B cell (primary cell): ENCODE data around the gene TEX28. TPM values are rescaled to one million over a fixed set of nuclear protein-coding genes. Genes with fewer than 3 reads are reported as not detected.
"Not testable (repeated sequence)": the region's sequence is repeated elsewhere in the genome, so short reads cannot be mapped to it uniquely, and the experiment has no call there.

ENCODE experiments used
- ATAC-seq: fragments of 200-7000 bp; cut with Tn5 transposase; one replicate; pipeline ENCODE4 v1.10.0; 2021; ENCODE audit warnings: low read depth, mild to moderate bottlenecking, moderate number of reproducible peaks, moderate library complexity
- CTCF ChIA-PET: fragments of 350-600 bp; sonication (Branson Sonifier 250); formaldehyde crosslinking; loops from one replicate; lab custom pipeline; 2021; ENCODE audit warnings: antibody characterized with exemption, inconsistent platforms; lab: Charles Lee
- POLR2A ChIA-PET: fragments of 350-600 bp; sonication (Branson Sonifier 250); formaldehyde crosslinking; loops from one replicate; lab custom pipeline; 2021; ENCODE audit warnings: antibody characterized with exemption; lab: Charles Lee
- DNase-seq: peaks from one replicate; pipeline ENCODE4 v3.0.0; 2013
- H2AFZ ChIP-seq: 2 replicates; pipeline ENCODE4 v1.6.1; 2012; ENCODE audit warnings: mild to moderate bottlenecking, low read depth, low read length; ENCODE audit not compliant: insufficient read depth, poor library complexity, severe bottlenecking
- H3K27ac ChIP-seq, 2 donors: 1 replicate in 1 of 2; 2 replicates in 1 of 2; pipeline ENCODE4 v1.5.1; 2012 to 2013; ENCODE audit warnings: low read length in 2 of 2, mild to moderate bottlenecking in 2 of 2, moderate library complexity in 1 of 2
- H3K27me3 ChIP-seq, 4 experiments: fragments of 200-600 bp in 1 of 4; sonication (generic) in 1 of 4; replicated peaks in 1 of 4; 1 replicate in 2 of 4; 2 replicates in 2 of 4; pipeline versions ENCODE4 v1.6.1 to v1.7.0; 2013 to 2016; ENCODE audit warnings: low read length in 3 of 4, mild to moderate bottlenecking in 2 of 4, mixed read lengths in 1 of 4, moderate library complexity in 1 of 4; ENCODE audit not compliant: insufficient read depth in 4 of 4, control insufficient read depth in 3 of 4; ENCODE audit errors: control extremely low read depth in 1 of 4
- H3K36me3 ChIP-seq, 2 experiments: replicated peaks in 1 of 2; 1 replicate in 1 of 2; 2 replicates in 1 of 2; pipeline versions ENCODE4 v1.6.1 to v1.7.1; 2013; ENCODE audit warnings: low read length in 1 of 2; ENCODE audit not compliant: insufficient read depth in 2 of 2, control insufficient read depth in 1 of 2; ENCODE audit errors: control extremely low read depth in 1 of 2, extremely low read depth in 1 of 2
- H3K4me1 ChIP-seq, 2 donors: fragments of 200-600 bp in 1 of 2; sonication (generic) in 1 of 2; 1 replicate in 1 of 2; 2 replicates in 1 of 2; pipeline versions ENCODE4 v1.5.1 to v1.6.1; 2013 to 2017; ENCODE audit warnings: low read length in 2 of 2; ENCODE audit not compliant: control insufficient read depth in 2 of 2, insufficient read depth in 2 of 2
- H3K4me2 ChIP-seq: replicated peaks from 2 replicates; pipeline ENCODE3; 2012; ENCODE audit warnings: mild to moderate bottlenecking, low read depth, low read length; ENCODE audit not compliant: poor library complexity, severe bottlenecking
- H3K4me3 ChIP-seq, 5 experiments: fragments of 200-600 bp in 1 of 5; sonication (generic) in 1 of 5; 1 replicate in 3 of 5; 2 replicates in 2 of 5; pipeline versions ENCODE4 v1.5.1 to v1.7.0; 2011 to 2016; ENCODE audit warnings: low read length in 4 of 5, mild to moderate bottlenecking in 4 of 5, low read depth in 2 of 5, control low read depth in 1 of 5, moderate library complexity in 1 of 5; ENCODE audit not compliant: insufficient read depth in 1 of 5; ENCODE audit errors: control extremely low read depth in 1 of 5, extremely low read depth in 1 of 5
- H3K79me2 ChIP-seq: fragments of 200-600 bp; sonication (generic); one replicate; pipeline ENCODE4 v1.6.0; 2016; ENCODE audit warnings: low read length; ENCODE audit not compliant: control insufficient read depth, insufficient read depth
- H3K9ac ChIP-seq: fragments of 200-600 bp; sonication (generic); 2 replicates; pipeline ENCODE4 v1.6.1; 2017; ENCODE audit warnings: mild to moderate bottlenecking, low read length, moderate library complexity
- H3K9me3 ChIP-seq, 3 donors: one replicate each; pipeline versions ENCODE4 v1.6.1 to v1.7.1; 2013; ENCODE audit warnings: low read length in 2 of 3; ENCODE audit not compliant: control insufficient read depth in 2 of 3, insufficient read depth in 1 of 3; ENCODE audit errors: control extremely low read depth in 1 of 3
- H4K20me1 ChIP-seq: 2 replicates; pipeline ENCODE4 v1.6.0; 2012; ENCODE audit warnings: mild to moderate bottlenecking, low read length; ENCODE audit not compliant: insufficient read depth, control insufficient read depth, poor library complexity, severe bottlenecking
- H3K27ac Mint-ChIP-seq: one replicate; pipeline ENCODE4 v1.8.0; 2021; ENCODE audit warnings: mixed read lengths
- H3K27me3 Mint-ChIP-seq: one replicate; pipeline ENCODE4 v1.8.0; 2021; ENCODE audit warnings: mixed read lengths
- H3K4me1 Mint-ChIP-seq: one replicate; pipeline ENCODE4 v1.8.0; 2021; ENCODE audit warnings: mixed read lengths
- H3K4me3 Mint-ChIP-seq: one replicate; pipeline ENCODE4 v1.8.0; 2021; ENCODE audit warnings: mixed read lengths
- H3K9me3 Mint-ChIP-seq: one replicate; pipeline ENCODE4 v1.8.0; 2022; ENCODE audit warnings: mixed read lengths; ENCODE audit not compliant: insufficient read depth
- EZH2 ChIP-seq: IDR thresholded peaks from 2 replicates; pipeline ENCODE4 v1.6.1; 2012; ENCODE audit warnings: borderline replicate concordance, low read depth, mild to moderate bottlenecking, moderate library complexity, low read length; ENCODE audit not compliant: insufficient read depth, poor library complexity, severe bottlenecking
- WGBS: methylation state at CpG from one replicate; pipeline ENCODE4 v1.1.5; 2013; ENCODE audit warnings: missing lambda C conversion rate; ENCODE audit not compliant: insufficient coverage; 5-methylcytosine and 5-hydroxymethylcytosine counted together
- intact Hi-C: fragments of 100-400 bp; cut with micrococcal nuclease; formaldehyde crosslinking; loops from one replicate; pipeline ENCODE4 v1.10.0; 2022
- polyA minus RNA-seq: library from RNA; depleted of rRNA, polyadenylated mRNA; stranded (reverse); fragments of >200 nt; gene quantifications from 2 replicates; pipeline ENCODE4 v1.2.3, GENCODE V29; 2012
- polyA plus RNA-seq: library from polyadenylated mRNA; depleted of rRNA; stranded (reverse); fragments of >200 nt; gene quantifications from 2 replicates; pipeline ENCODE4 v1.2.3, GENCODE V29; 2012
- total RNA-seq, 2 donors: library from RNA; stranded (reverse); fragments of 120-200 nt in 1 of 2; gene quantifications; 1 replicate in 1 of 2; 2 replicates in 1 of 2; pipeline versions ENCODE4 v1.2.3 to v1.2.4, GENCODE V29; 2013 to 2022
- TF ChIP-seq, protein P1 (sequence below): fragments of 200-600 bp; IDR thresholded peaks from one replicate; pipeline ENCODE4 v1.8.0; 2022; ENCODE audit warnings: antibody characterized with exemption, mild to moderate bottlenecking

Gene TEX28, protein sequence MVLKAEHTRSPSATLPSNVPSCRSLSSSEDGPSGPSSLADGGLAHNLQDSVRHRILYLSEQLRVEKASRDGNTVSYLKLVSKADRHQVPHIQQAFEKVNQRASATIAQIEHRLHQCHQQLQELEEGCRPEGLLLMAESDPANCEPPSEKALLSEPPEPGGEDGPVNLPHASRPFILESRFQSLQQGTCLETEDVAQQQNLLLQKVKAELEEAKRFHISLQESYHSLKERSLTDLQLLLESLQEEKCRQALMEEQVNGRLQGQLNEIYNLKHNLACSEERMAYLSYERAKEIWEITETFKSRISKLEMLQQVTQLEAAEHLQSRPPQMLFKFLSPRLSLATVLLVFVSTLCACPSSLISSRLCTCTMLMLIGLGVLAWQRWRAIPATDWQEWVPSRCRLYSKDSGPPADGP
- total RNA-seq (not detected in 2 replicates), polyA plus RNA-seq (not detected in 2 replicates), polyA minus RNA-seq (not detected in 2 replicates)
- total RNA-seq (2013) = not detected

DNA sequence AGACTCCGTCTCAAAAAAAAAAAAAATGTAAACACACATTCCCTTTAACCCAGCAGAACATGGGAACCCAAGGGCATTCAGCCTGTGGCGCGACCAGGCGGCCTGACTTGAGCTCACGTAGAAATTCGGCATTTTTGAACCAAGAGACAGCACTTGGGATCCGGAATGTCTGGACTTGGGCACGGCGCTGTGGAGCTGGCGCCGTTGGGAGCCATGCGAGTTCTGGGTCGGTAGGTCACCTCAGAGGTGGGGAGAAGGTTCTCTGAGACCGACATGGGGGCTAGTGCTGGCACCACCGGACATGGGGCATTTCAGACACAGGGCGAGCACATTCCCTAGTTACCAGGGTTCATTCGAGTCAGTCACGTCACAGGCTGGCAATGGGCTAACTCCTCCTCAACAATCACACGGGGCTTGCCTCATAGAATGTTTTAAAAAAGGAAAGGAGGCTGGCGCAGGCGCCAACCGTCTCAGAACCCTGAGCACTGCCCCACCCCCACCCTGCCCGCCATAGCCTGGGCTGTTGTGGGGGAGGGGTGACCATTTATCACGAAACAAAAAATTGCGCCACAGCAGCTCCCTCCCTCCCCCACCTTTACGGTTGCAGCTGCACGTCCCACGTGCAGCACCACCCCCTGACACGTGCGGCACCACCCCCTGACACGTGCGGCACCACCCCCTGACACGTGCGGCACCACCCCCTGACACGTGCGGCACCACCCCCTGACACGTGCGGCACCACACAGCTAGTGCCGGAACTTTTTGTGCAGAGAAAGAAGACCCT is at the start of gene TEX28:
Gene TEX28, minus strand, starts transcription at position 334 of the 784 bp plus-strand sequence. CDS start 3,007 bp downstream, outside the sequence.
- H3K4me1 Mint-ChIP-seq = peaks cover 17% of the 10 kb centered on the region
- POLR2A ChIA-PET = no interaction called here
- 100% methylated on average over 5 of the region's 39 CpGs for WGBS

DNA sequence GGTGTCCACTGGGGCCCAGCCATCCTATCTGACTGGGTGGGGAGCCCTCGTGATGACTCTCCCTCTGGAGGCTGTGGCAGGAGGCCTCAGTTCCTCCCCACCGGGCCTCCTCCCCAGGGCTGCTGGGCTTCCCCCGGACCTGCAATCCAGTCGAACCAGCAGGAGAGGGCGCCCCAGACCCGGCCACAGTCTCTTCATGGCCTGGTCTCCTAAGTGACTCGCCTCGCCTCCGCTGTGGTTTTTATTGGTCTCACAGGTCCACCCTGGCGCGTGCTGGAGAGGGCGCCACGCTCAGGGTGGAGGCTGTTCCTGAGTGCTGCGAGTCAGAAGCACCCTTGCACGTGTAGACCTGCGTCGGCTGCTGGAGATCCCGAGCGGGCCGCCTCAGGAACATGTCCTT is 48.7 kb upstream of the TEX28 start:
- peaks cover 6 to 14% of the 10 kb centered on the region in 2 donors for H3K4me1 ChIP-seq
- H3K36me3 ChIP-seq, DNase-seq, H2AFZ ChIP-seq, H3K9me3 Mint-ChIP-seq, H3K4me2 ChIP-seq, H3K27ac Mint-ChIP-seq, POLR2A ChIA-PET, H3K4me3 Mint-ChIP-seq, H3K4me3 ChIP-seq, H3K9ac ChIP-seq, H3K79me2 ChIP-seq, H3K9me3 ChIP-seq, intact Hi-C loops, H3K27me3 ChIP-seq, H3K27me3 Mint-ChIP-seq, H3K27ac ChIP-seq, H4K20me1 ChIP-seq, CTCF ChIA-PET: not testable (repeated sequence)
- no CpG with 5 or more reads among the region's 20 CpGs for WGBS
- peak; percentile 15 for ATAC-seq
- peaks cover 11% of the 10 kb centered on the region for H3K4me1 Mint-ChIP-seq

More for the DNA sequence above, at the start of gene TEX28:
- Mint-ChIP-seq H3K27me3 (no peaks in the 10 kb centered on the region), H3K4me3 (no peak within 1 kb of the TSS), H3K27ac (no peak within 1 kb of the TSS), H3K9me3 (no peaks in the 10 kb centered on the region)
- H3K4me2 ChIP-seq = no peak within 1 kb of the TSS
- H3K79me2 ChIP-seq = no peaks in the 10 kb centered on the region
- intact Hi-C loops = no loop called here
- ATAC-seq = no peak
- H2AFZ ChIP-seq = no peak within 1 kb of the TSS
- H4K20me1 ChIP-seq = no peaks in the 10 kb centered on the region
- TF ChIP-seq EZH2 = no peak
- TF ChIP-seq, protein P1, sequence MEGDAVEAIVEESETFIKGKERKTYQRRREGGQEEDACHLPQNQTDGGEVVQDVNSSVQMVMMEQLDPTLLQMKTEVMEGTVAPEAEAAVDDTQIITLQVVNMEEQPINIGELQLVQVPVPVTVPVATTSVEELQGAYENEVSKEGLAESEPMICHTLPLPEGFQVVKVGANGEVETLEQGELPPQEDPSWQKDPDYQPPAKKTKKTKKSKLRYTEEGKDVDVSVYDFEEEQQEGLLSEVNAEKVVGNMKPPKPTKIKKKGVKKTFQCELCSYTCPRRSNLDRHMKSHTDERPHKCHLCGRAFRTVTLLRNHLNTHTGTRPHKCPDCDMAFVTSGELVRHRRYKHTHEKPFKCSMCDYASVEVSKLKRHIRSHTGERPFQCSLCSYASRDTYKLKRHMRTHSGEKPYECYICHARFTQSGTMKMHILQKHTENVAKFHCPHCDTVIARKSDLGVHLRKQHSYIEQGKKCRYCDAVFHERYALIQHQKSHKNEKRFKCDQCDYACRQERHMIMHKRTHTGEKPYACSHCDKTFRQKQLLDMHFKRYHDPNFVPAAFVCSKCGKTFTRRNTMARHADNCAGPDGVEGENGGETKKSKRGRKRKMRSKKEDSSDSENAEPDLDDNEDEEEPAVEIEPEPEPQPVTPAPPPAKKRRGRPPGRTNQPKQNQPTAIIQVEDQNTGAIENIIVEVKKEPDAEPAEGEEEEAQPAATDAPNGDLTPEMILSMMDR = no peak
- no peaks in the 10 kb centered on the region for H3K27me3 ChIP-seq
- peaks cover 9 to 15% of the 10 kb centered on the region in 2 donors for H3K4me1 ChIP-seq
- DNase-seq = no peak
- H3K4me3 ChIP-seq = no peak within 1 kb of the TSS
- H3K27ac ChIP-seq = no peak within 1 kb of the TSS
- CTCF ChIA-PET = interaction anchor here (1.7 kb wide), 1 partner anchor 13 kb away, joined by 6 read pairs; no protein-coding TSS in a partner anchor
- no peaks in the 10 kb centered on the region for H3K9me3 ChIP-seq
- no peak within 1 kb of the TSS for H3K9ac ChIP-seq
- no peaks in the 10 kb centered on the region for H3K36me3 ChIP-seq

DNA sequence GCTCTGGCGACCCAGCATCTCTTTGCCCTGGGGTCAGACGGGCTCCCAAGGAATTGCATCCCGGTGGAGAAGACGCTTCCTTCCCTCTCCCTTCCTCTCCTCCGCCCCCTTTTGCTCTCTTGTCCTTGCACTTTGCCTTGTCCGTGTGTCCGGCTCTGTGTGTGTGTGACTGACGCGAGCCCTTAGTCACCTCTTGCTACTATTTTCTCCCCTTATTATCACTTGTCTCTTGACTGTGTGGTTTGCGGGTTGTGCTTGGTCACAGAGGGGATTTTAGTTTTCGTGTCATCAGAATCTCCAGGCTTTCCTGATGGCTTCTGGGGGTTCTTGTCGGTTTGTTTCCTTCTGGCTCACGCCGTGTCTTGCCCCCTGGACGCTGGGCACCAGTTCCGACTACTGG is 48.1 kb upstream of the TEX28 start:
- ATAC-seq = peak; percentile 5
- H4K20me1 ChIP-seq, H3K79me2 ChIP-seq, intact Hi-C loops, H3K9ac ChIP-seq, H3K9me3 ChIP-seq, H3K4me3 Mint-ChIP-seq, H3K36me3 ChIP-seq, H2AFZ ChIP-seq, CTCF ChIA-PET, H3K27ac Mint-ChIP-seq, H3K4me3 ChIP-seq, H3K9me3 Mint-ChIP-seq, POLR2A ChIA-PET, H3K27me3 ChIP-seq, H3K4me1 ChIP-seq, DNase-seq, H3K4me1 Mint-ChIP-seq, H3K4me2 ChIP-seq, H3K27ac ChIP-seq, H3K27me3 Mint-ChIP-seq: not testable (repeated sequence)
- WGBS = no CpG with 5 or more reads among the region's 16 CpGs
